ENCODE results near the gene NPRL2. TPM values are rescaled to one million over a fixed set of nuclear protein-coding genes. Genes with fewer than 3 reads are reported as not detected.

Gene NPRL2
- total RNA-seq, 2 donors from 2014 or later, result 21.8 TPM

GRCh38 chr3:50370594-50370993, 20.0 kb upstream of the NPRL2 start:
- Histone ChIP-seq H3K27ac (ENCODE audit: low read depth, low read length) (no peak overlapping the region), H3K4me1 (ENCODE audit: control insufficient read depth, insufficient read depth, low read length) (peaks cover 8% of the 10 kb centered on the region), H3K4me3 (ENCODE audit: low read length) (no peak overlapping the region), H3K27me3 (ENCODE audit: control insufficient read depth, insufficient read depth, low read length, poor library complexity, severe bottlenecking) (peaks cover 8% of the 10 kb centered on the region), H3K9me3 (ENCODE audit: control insufficient read depth, low read length) (no peaks in the 10 kb centered on the region), H3K9ac (ENCODE audit: extremely low read depth, low read length, poor library complexity, severe bottlenecking) (no peak overlapping the region), H3K36me3 (ENCODE audit: control insufficient read depth, insufficient read depth, low read length) (no peaks in the 10 kb centered on the region)
- peaks cover 10% of the 10 kb centered on the region for H3K4me1 Mint-ChIP-seq
- no peaks in the 10 kb centered on the region for H3K27me3 Mint-ChIP-seq (ENCODE audit: insufficient read depth)
- no peak overlapping the region for H3K4me3 Mint-ChIP-seq
- peak overlapping the region; percentile 41 for H3K27ac Mint-ChIP-seq
- 73 to 83% methylated on average over 11 to 14 of the region's 14 CpGs for WGBS, 2 experiments (ENCODE audit: insufficient coverage in 1 of 2, insufficient read length in 1 of 2)
- TF ChIP-seq, protein P1, sequence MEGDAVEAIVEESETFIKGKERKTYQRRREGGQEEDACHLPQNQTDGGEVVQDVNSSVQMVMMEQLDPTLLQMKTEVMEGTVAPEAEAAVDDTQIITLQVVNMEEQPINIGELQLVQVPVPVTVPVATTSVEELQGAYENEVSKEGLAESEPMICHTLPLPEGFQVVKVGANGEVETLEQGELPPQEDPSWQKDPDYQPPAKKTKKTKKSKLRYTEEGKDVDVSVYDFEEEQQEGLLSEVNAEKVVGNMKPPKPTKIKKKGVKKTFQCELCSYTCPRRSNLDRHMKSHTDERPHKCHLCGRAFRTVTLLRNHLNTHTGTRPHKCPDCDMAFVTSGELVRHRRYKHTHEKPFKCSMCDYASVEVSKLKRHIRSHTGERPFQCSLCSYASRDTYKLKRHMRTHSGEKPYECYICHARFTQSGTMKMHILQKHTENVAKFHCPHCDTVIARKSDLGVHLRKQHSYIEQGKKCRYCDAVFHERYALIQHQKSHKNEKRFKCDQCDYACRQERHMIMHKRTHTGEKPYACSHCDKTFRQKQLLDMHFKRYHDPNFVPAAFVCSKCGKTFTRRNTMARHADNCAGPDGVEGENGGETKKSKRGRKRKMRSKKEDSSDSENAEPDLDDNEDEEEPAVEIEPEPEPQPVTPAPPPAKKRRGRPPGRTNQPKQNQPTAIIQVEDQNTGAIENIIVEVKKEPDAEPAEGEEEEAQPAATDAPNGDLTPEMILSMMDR (conservative IDR thresholded peaks at IDR 0.05), result peak; percentile 31
- no peaks in the 10 kb centered on the region for H3K36me3 Mint-ChIP-seq (ENCODE audit: low read depth)
- DNase-seq, result no peak
- H3K9me3 Mint-ChIP-seq, result no peaks in the 10 kb centered on the region

DNA sequence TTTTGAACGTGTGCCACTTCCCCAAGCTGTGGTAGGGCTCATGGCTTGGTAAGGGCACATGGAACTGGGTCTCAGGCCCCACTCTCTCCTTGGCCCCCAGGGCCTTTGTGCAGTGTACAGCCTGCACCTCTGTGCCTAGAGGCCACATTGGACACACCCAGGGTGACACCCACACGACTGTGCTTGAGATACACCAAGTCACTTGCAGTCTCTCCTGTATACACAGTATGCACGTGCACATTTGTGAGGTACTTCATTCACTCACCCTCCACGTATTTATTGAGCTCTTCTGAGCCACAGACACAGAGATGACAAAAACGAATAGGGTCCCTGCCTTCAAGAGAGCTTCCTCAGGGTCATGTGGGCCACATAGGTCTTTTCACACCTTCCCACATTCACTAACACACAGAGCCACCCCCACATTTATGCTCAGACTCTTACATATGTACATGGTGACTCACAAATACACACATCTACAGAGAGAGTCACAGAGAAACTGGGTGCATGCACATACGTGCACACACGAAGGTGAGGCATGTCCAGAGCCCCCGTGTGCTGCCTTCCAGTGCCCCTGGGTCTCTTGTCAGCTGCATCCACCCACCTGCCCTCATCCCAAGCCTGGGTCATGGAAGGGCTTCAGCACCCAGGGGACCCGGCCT, 18.6 kb upstream of the NPRL2 start:
- TF ChIP-seq, protein P1 (conservative IDR thresholded peaks at IDR 0.05), result no peak
- H3K9me3 Mint-ChIP-seq, result no peaks in the 10 kb centered on the region
- H3K4me3 Mint-ChIP-seq, result no peak overlapping the region
- peaks cover 2% of the 10 kb centered on the region for H3K27me3 Mint-ChIP-seq (ENCODE audit: insufficient read depth)
- no peak for DNase-seq
- 82 to 86% methylated on average over 9 of the region's 9 CpGs for WGBS, 2 experiments (ENCODE audit: insufficient coverage in 1 of 2, insufficient read length in 1 of 2)
- H3K4me1 ChIP-seq (ENCODE audit: control insufficient read depth, insufficient read depth, low read length), result peaks cover 8% of the 10 kb centered on the region
- no peaks in the 10 kb centered on the region for H3K9me3 ChIP-seq (ENCODE audit: control insufficient read depth, low read length)
- no peak overlapping the region for H3K27ac ChIP-seq (ENCODE audit: low read depth, low read length)
- H3K9ac ChIP-seq (ENCODE audit: extremely low read depth, low read length, poor library complexity, severe bottlenecking), result no peak overlapping the region
- no peaks in the 10 kb centered on the region for H3K36me3 Mint-ChIP-seq (ENCODE audit: low read depth)
- no peak overlapping the region for H3K4me3 ChIP-seq (ENCODE audit: low read length)
- H3K36me3 ChIP-seq (ENCODE audit: control insufficient read depth, insufficient read depth, low read length), result no peaks in the 10 kb centered on the region
- peaks cover 11% of the 10 kb centered on the region for H3K27me3 ChIP-seq (ENCODE audit: control insufficient read depth, insufficient read depth, low read length, poor library complexity, severe bottlenecking)
- peaks cover 10% of the 10 kb centered on the region for H3K4me1 Mint-ChIP-seq
- no peak overlapping the region for H3K27ac Mint-ChIP-seq

GRCh38 chr3:50365842-50366220, 15.3 kb upstream of the NPRL2 start:
- no peaks in the 10 kb centered on the region for H3K36me3 ChIP-seq (ENCODE audit: control insufficient read depth, insufficient read depth, low read length)
- peaks cover 2% of the 10 kb centered on the region for H3K4me1 Mint-ChIP-seq
- H3K27me3 ChIP-seq (ENCODE audit: control insufficient read depth, insufficient read depth, low read length, poor library complexity, severe bottlenecking), result peaks cover 13% of the 10 kb centered on the region
- no peak for DNase-seq
- no peaks in the 10 kb centered on the region for H3K9me3 Mint-ChIP-seq
- H3K4me3 ChIP-seq (ENCODE audit: low read length), result peak overlapping the region; percentile 84
- no peak overlapping the region for H3K27ac ChIP-seq (ENCODE audit: low read depth, low read length)
- peaks cover 11% of the 10 kb centered on the region for H3K27me3 Mint-ChIP-seq (ENCODE audit: insufficient read depth)
- WGBS, 2 experiments (ENCODE audit: insufficient coverage in 1 of 2, insufficient read length in 1 of 2), result 79 to 100% methylated on average over 2 to 5 of the region's 5 CpGs
- no peaks in the 10 kb centered on the region for H3K9me3 ChIP-seq (ENCODE audit: control insufficient read depth, low read length)
- TF ChIP-seq, protein P1 (conservative IDR thresholded peaks at IDR 0.05), result no peak
- no peak overlapping the region for H3K9ac ChIP-seq (ENCODE audit: extremely low read depth, low read length, poor library complexity, severe bottlenecking)
- H3K4me1 ChIP-seq (ENCODE audit: control insufficient read depth, insufficient read depth, low read length), result peaks cover 2% of the 10 kb centered on the region
- H3K36me3 Mint-ChIP-seq (ENCODE audit: low read depth), result no peaks in the 10 kb centered on the region
- H3K4me3 Mint-ChIP-seq, result peak overlapping the region; percentile 61
- H3K27ac Mint-ChIP-seq, result no peak overlapping the region
